ENCODE data around the gene PHF2.

The PHF2 gene

GRCh38 chr9:93655621-93656425 lies 79.4 kb downstream of the PHF2 start:
- no peak for DNase-seq (ENCODE audit: low read depth)
- H3K4me3 ChIP-seq (ENCODE audit: low read depth, low read length) = no peak overlapping the region
- TF ChIP-seq CTCF (IDR thresholded peaks at IDR 0.05; ENCODE audit: low read depth, low read length, missing control alignments) = no peak

- no peak overlapping the region for H3K4me3 ChIP-seq (ENCODE audit: low read depth, low read length)
- TF ChIP-seq CTCF (IDR thresholded peaks at IDR 0.05; ENCODE audit: low read depth, low read length, missing control alignments) = no peak
Observed at GRCh38 chr9:93656426-93657239, 80.2 kb downstream of the PHF2 start.

GRCh38 chr9:93657331-93658111 lies 81.1 kb downstream of the PHF2 start:
- no peak for DNase-seq (ENCODE audit: low read depth)
- H3K4me3 ChIP-seq (ENCODE audit: low read depth, low read length) = no peak overlapping the region
- no peak for TF ChIP-seq CTCF (IDR thresholded peaks at IDR 0.05; ENCODE audit: low read depth, low read length, missing control alignments)

More at GRCh38 chr9:93656426-93657239, 80.2 kb downstream of the PHF2 start:
- DNase-seq (ENCODE audit: low read depth) = no peak

GRCh38 chr9:93658184-93658925 lies 82.0 kb downstream of the PHF2 start:
- no peak overlapping the region for H3K4me3 ChIP-seq (ENCODE audit: low read depth, low read length)
- no peak for TF ChIP-seq CTCF (IDR thresholded peaks at IDR 0.05; ENCODE audit: low read depth, low read length, missing control alignments)
- DNase-seq (ENCODE audit: low read depth) = no peak

GRCh38 chr9:93659044-93659836 lies 82.9 kb downstream of the PHF2 start:
- TF ChIP-seq CTCF (IDR thresholded peaks at IDR 0.05; ENCODE audit: low read depth, low read length, missing control alignments) = no peak

GRCh38 chr9:93659837-93660177 lies 83.4 kb downstream of the PHF2 start:
- H3K4me3 ChIP-seq (ENCODE audit: low read depth, low read length) = no peak overlapping the region
- no peak for DNase-seq (ENCODE audit: low read depth)
- TF ChIP-seq CTCF (IDR thresholded peaks at IDR 0.05; ENCODE audit: low read depth, low read length, missing control alignments) = no peak

More at GRCh38 chr9:93659044-93659836, 82.9 kb downstream of the PHF2 start:
- no peak overlapping the region for H3K4me3 ChIP-seq (ENCODE audit: low read depth, low read length)
- DNase-seq (ENCODE audit: low read depth) = no peak

All from GM12864 (cell line).